ENCODE results near the gene TCL1B.
A peak's percentile ranks its signal among the peaks of the same experiment; 100 is the strongest.
"Not testable (repeated sequence)": the region's sequence is repeated elsewhere in the genome, so short reads cannot be mapped to it uniquely, and the experiment has no call there.

The TCL1B gene

GRCh38 chr14:95712398-95712797, 26.2 kb downstream of the TCL1B start:
- TF ChIP-seq CTCF (IDR thresholded peaks at IDR 0.05; ENCODE audit: extremely low read depth, missing control alignments): no peak
- no peak for DNase-seq (ENCODE audit: low spot score)

DNA sequence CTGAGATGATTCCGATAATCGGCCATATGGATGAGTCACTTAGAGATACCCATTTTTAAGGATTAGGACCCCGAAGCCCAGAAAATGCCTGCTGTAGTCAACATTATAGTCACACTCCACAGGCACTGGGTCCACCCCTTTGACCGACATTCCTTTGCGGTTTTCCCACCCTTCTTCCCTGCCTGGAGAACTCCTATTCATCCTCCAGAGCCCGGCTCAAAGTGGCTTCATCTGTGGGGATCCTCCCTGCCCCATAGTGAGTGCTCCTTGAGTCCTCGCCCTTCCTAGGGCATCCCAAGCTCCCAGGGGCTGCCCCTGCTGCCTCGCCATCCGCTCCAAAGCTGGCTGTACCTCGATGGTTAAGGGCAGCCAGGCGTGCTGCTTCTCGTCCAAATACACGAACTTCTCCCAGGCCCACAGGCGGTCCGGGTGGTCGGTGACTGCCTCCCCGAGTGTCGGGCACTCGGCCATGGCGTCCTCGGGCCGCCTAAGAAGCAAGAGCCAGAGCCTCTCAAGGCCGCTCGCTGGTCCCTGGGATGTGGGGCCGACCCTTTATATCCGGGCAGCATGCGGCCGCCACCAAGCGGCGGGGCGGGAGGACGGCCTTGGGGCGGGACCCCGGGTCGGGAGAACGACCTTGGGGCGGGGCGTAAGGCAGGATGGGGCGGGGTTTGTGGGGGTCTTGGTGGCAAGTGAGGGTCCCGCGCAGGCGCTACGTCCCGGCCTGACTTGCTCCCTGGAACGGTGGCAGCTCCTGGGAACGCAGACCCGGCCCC, 27.6 kb downstream of the TCL1B start, which contains the start of gene TCL1A:
TSS of gene TCL1A (minus strand) at position 530 of the 776 bp plus-strand sequence. CDS start at position 471, 59 bp downstream.
- TF ChIP-seq CTCF (IDR thresholded peaks at IDR 0.05; ENCODE audit: extremely low read depth, missing control alignments): peak; percentile 41
- DNase-seq (ENCODE audit: low spot score): peak; percentile 87

DNA sequence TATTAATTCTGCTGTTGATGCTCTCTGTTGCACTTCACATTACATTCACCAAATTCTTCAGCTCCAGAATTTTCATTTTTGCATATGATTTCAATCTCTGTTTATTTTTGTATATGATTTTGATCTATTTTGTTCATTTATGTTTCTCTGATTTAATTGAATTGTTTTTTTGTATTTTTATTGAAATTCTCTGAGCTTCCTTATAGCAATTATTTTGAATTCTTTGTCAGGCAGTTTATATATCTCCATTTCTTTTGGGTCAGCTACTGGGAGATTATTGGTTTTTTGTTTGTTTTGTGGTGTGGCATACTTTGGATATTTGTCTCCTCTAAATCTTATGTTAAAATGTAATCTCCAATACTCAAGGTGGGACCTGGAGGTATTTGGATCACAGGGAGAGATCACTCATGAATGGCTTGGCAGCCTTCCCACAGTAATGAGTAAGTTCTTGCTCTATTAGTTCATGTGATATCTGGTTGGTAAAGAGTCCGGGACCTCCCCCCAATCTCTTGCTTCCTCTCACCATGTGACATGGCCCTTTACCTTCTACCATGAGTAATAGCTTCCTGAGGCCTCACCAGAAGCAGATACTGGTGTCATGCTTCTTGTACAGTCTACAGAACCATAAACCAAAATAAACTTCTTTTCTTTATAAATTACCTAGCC, 36.4 kb downstream of the TCL1B start:
- TF ChIP-seq CTCF (IDR thresholded peaks at IDR 0.05; ENCODE audit: extremely low read depth, missing control alignments): no peak
- no peak for DNase-seq (ENCODE audit: low spot score)

GRCh38 chr14:95725685-95726336, 39.6 kb downstream of the TCL1B start:
- TF ChIP-seq CTCF (IDR thresholded peaks at IDR 0.05; ENCODE audit: extremely low read depth, missing control alignments): no peak
- peak; percentile 66 for DNase-seq (ENCODE audit: low spot score)

DNA sequence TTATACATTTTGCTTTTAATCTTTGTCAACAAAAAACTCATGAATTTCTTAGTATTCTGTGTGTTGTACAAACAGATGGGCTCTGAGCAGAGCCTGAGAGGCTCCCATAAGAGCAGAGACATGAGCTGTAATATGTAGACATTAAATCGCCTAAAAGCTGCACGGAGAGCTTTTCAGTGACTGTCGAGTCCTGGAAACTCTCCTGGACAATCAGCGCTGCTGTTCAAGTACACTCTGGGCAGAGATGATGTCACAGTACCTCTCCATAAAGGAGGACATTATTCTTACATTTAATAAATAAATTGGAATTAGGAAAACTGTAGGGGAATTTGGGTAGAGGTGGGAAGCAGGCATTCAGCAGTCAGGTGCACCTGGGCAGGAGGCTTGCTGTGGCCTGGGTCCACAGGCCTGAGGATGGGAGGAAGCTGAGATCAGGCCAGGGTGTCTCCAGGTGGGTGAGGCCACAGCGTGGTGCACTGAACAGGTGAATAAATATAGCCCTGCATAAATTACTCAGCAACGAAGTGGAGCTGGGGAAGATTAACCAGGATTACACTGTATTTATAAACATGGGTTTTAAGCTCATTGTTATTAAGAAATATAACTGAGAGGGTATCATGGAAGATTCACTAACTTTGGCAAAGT, 41.0 kb downstream of the TCL1B start:
- no peak for DNase-seq (ENCODE audit: low spot score)
- no peak for TF ChIP-seq CTCF (IDR thresholded peaks at IDR 0.05; ENCODE audit: extremely low read depth, missing control alignments)

GRCh38 chr14:95729402-95730028, 43.3 kb downstream of the TCL1B start:
- not testable (repeated sequence) for DNase-seq (ENCODE audit: low spot score)

DNA sequence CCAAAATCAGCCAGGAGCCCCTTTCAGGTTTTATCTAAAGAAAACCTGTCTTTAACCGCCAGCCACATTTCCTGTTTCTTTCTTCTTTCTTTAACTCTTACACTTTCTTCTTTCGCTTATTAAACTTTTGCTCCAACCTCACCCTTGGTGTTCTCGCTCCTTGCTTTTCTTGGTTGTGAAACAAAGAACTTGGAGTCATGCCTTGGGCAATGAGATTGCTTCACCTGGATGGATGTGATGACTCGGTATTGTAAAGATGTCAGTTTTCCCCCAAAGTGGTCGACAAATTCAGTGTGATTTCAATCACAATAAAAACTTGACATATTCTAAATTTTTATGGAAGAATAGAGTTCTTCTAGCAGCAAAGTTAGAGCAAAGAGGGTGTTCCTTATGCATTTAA, 43.9 kb downstream of the TCL1B start:
- TF ChIP-seq CTCF (IDR thresholded peaks at IDR 0.05; ENCODE audit: extremely low read depth, missing control alignments): no peak
- no peak for DNase-seq (ENCODE audit: low spot score)
